ENCODE data around the gene DNAH10.

The DNAH10 gene

DNA sequence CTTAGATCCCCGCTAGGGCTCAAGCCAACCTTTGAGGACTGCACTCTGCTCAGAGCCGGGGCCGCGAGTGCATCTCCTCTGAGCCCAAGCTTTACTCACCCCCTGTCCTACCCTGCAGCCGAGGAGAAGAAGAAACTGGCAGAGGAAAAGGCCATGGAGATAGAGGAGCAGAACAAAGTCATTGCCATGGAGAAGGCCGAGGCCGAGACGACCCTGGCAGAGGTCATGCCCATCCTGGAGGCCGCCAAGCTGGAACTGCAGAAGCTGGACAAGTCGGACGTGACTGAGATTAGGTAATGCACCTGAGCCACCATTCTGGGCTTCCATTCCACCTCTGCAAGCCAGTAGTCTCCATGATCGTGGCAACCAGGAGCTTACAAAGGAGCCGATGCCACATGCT, 140.7 kb downstream of the DNAH10 start:
- H4K20me1 ChIP-seq (ENCODE audit: insufficient read depth, low read length, poor library complexity, severe bottlenecking): no peaks in the 10 kb centered on the region
- H3K27me3 ChIP-seq (ENCODE audit: insufficient read depth, low read length, poor library complexity, severe bottlenecking): no peaks in the 10 kb centered on the region
- H3K9ac ChIP-seq (ENCODE audit: low read depth, low read length, poor library complexity, severe bottlenecking): no peak overlapping the region
- no peaks in the 10 kb centered on the region for H3K36me3 ChIP-seq (ENCODE audit: insufficient read depth, low read length)
- H3K4me3 ChIP-seq (ENCODE audit: low read length, poor library complexity, severe bottlenecking): no peak overlapping the region
- no peak overlapping the region for H3K4me2 ChIP-seq (ENCODE audit: low read depth, low read length, poor library complexity, severe bottlenecking)
- H3K4me1 ChIP-seq (ENCODE audit: insufficient read depth, low read length, poor library complexity, severe bottlenecking): no peaks in the 10 kb centered on the region
- TF ChIP-seq, protein P1, sequence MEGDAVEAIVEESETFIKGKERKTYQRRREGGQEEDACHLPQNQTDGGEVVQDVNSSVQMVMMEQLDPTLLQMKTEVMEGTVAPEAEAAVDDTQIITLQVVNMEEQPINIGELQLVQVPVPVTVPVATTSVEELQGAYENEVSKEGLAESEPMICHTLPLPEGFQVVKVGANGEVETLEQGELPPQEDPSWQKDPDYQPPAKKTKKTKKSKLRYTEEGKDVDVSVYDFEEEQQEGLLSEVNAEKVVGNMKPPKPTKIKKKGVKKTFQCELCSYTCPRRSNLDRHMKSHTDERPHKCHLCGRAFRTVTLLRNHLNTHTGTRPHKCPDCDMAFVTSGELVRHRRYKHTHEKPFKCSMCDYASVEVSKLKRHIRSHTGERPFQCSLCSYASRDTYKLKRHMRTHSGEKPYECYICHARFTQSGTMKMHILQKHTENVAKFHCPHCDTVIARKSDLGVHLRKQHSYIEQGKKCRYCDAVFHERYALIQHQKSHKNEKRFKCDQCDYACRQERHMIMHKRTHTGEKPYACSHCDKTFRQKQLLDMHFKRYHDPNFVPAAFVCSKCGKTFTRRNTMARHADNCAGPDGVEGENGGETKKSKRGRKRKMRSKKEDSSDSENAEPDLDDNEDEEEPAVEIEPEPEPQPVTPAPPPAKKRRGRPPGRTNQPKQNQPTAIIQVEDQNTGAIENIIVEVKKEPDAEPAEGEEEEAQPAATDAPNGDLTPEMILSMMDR (conservative IDR thresholded peaks at IDR 0.05; ENCODE audit: low read length): no peak
- TF ChIP-seq EZH2phosphoT487 (IDR thresholded peaks at IDR 0.05; ENCODE audit: borderline replicate concordance): no peak
- H3K9me3 ChIP-seq (ENCODE audit: insufficient read depth, low read depth, low read length): no peaks in the 10 kb centered on the region
- H3K79me2 ChIP-seq (ENCODE audit: insufficient read depth, low read length): no peaks in the 10 kb centered on the region
- no peaks in the 10 kb centered on the region for H3F3A ChIP-seq (ENCODE audit: low read depth)
- no peaks in the 10 kb centered on the region for H3K9me2 ChIP-seq (replicated peaks; ENCODE audit: low read depth, low read length)
- no peak overlapping the region for H2AFZ ChIP-seq (ENCODE audit: low read length)

GRCh38 chr12:123903301-123904065, 141.4 kb downstream of the DNAH10 start:
- Histone ChIP-seq H3K4me2 (ENCODE audit: low read depth, low read length, poor library complexity, severe bottlenecking) (no peak overlapping the region), H3K4me1 (ENCODE audit: insufficient read depth, low read length, poor library complexity, severe bottlenecking) (no peaks in the 10 kb centered on the region), H4K20me1 (ENCODE audit: insufficient read depth, low read length, poor library complexity, severe bottlenecking) (no peaks in the 10 kb centered on the region), H3K36me3 (ENCODE audit: insufficient read depth, low read length) (no peaks in the 10 kb centered on the region), H3K9me2 (replicated peaks; ENCODE audit: low read depth, low read length) (no peaks in the 10 kb centered on the region), H2AFZ (ENCODE audit: low read length) (no peak overlapping the region), H3K27me3 (ENCODE audit: insufficient read depth, low read length, poor library complexity, severe bottlenecking) (no peaks in the 10 kb centered on the region), H3F3A (ENCODE audit: low read depth) (no peaks in the 10 kb centered on the region), H3K79me2 (ENCODE audit: insufficient read depth, low read length) (no peaks in the 10 kb centered on the region), H3K9ac (ENCODE audit: low read depth, low read length, poor library complexity, severe bottlenecking) (no peak overlapping the region), H3K9me3 (ENCODE audit: insufficient read depth, low read depth, low read length) (no peaks in the 10 kb centered on the region), H3K4me3 (ENCODE audit: low read length, poor library complexity, severe bottlenecking) (no peak overlapping the region)
- TF ChIP-seq, protein P1 (conservative IDR thresholded peaks at IDR 0.05; ENCODE audit: low read length): no peak
- no peak for TF ChIP-seq EZH2phosphoT487 (IDR thresholded peaks at IDR 0.05; ENCODE audit: borderline replicate concordance)

- H3K9ac ChIP-seq (ENCODE audit: low read depth, low read length, poor library complexity, severe bottlenecking): no peak overlapping the region
Measured at GRCh38 chr12:123905319-123905925, 143.3 kb downstream of the DNAH10 start.

More at GRCh38 chr12:123905319-123905925, 143.3 kb downstream of the DNAH10 start:
- no peak for TF ChIP-seq EZH2phosphoT487 (IDR thresholded peaks at IDR 0.05; ENCODE audit: borderline replicate concordance)
- TF ChIP-seq, protein P1 (conservative IDR thresholded peaks at IDR 0.05; ENCODE audit: low read length): peak; percentile 93
- Histone ChIP-seq H3K27me3 (ENCODE audit: insufficient read depth, low read length, poor library complexity, severe bottlenecking) (no peaks in the 10 kb centered on the region), H3K4me3 (ENCODE audit: low read length, poor library complexity, severe bottlenecking) (no peak overlapping the region), H2AFZ (ENCODE audit: low read length) (no peak overlapping the region), H3K9me3 (ENCODE audit: insufficient read depth, low read depth, low read length) (no peaks in the 10 kb centered on the region), H3K79me2 (ENCODE audit: insufficient read depth, low read length) (no peaks in the 10 kb centered on the region), H4K20me1 (ENCODE audit: insufficient read depth, low read length, poor library complexity, severe bottlenecking) (no peaks in the 10 kb centered on the region), H3K36me3 (ENCODE audit: insufficient read depth, low read length) (no peaks in the 10 kb centered on the region), H3K4me1 (ENCODE audit: insufficient read depth, low read length, poor library complexity, severe bottlenecking) (no peaks in the 10 kb centered on the region), H3K9me2 (replicated peaks; ENCODE audit: low read depth, low read length) (no peaks in the 10 kb centered on the region), H3F3A (ENCODE audit: low read depth) (peaks cover 3% of the 10 kb centered on the region; the same call in 1 of the 2 replicates), H3K4me2 (ENCODE audit: low read depth, low read length, poor library complexity, severe bottlenecking) (no peak overlapping the region)

Measured in Loucy (cell line).